Tibial artery (tissue), 4 donors: ENCODE results near the gene SMIM32.

Experiments
- DNase-seq, 2 donors: peaks; one replicate each; pipeline ENCODE4 v3.0.0-alpha.2; 2019
- H3K27ac ChIP-seq, 2 donors: fragments of 200-600 bp; sonication (generic) in 1 of 2; 1 replicate in 1 of 2; 2 replicates in 1 of 2; pipeline ENCODE4 v1.5.1; 2018 to 2019; ENCODE audit warnings: mild to moderate bottlenecking in 1 of 2
- H3K27me3 ChIP-seq, 2 donors: fragments of 200-600 bp; sonication (generic) in 1 of 2; one replicate each; pipeline versions ENCODE4 v1.5.1 to v1.6.0; 2016 to 2019
- H3K36me3 ChIP-seq, 3 donors: fragments of 200-600 bp; sonication (generic) in 2 of 3; one replicate each; pipeline ENCODE4 v1.5.1; 2016 to 2019; ENCODE audit warnings: mild to moderate bottlenecking in 2 of 3
- H3K4me1 ChIP-seq, 4 donors: fragments of 200-600 bp; sonication (generic) in 2 of 4; 1 replicate in 3 of 4; 2 replicates in 1 of 4; pipeline ENCODE4 v1.5.1; 2016 to 2019
- H3K4me3 ChIP-seq, 2 donors: fragments of 200-600 bp; sonication (generic) in 1 of 2; 1 replicate in 1 of 2; 2 replicates in 1 of 2; pipeline ENCODE4 v1.5.1; 2018 to 2019; ENCODE audit warnings: mild to moderate bottlenecking in 2 of 2
- H3K9me3 ChIP-seq, 3 donors: fragments of 200-600 bp; sonication (generic) in 1 of 3; one replicate each; pipeline ENCODE4 v1.5.1; 2016 to 2019
- CTCF ChIP-seq, 2 experiments: fragments of 200-600 bp in 1 of 2; fragments of 450-650 bp in 1 of 2; IDR thresholded peaks; one replicate each; pipeline ENCODE4 v1.5.1; 2017 to 2019; ENCODE audit warnings: antibody characterized with exemption in 2 of 2, mild to moderate bottlenecking in 1 of 2, moderate library complexity in 1 of 2
- intact Hi-C: fragments of 100-400 bp; cut with DNase I; formaldehyde crosslinking; loops from one replicate; pipeline ENCODE4 v1.15.0; 2023; ENCODE audit warnings: low total_unique reads

The SMIM32 gene

DNA sequence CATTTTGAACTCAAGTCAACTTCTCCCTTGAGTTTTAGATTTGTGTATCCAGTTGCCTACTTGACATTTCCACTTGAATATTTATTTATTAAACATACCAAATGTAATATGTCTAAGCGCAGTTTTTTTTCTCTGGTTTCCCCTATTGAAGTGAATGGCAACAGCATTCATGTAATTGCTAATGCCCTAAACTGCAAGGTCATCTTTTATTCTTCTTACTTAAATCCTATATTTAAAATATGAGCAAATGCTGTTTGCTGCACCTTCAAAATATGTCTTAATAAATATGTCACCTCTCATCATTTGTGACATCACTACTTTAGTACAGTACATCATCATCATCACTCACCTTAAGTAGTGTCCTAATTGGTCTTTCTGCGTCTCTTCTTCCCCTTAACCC is 37.9 kb downstream of the SMIM32 start:
- TF ChIP-seq CTCF (IDR thresholded peaks at IDR 0.05): no peak
- no peak overlapping the region for H3K4me3 ChIP-seq
- no peaks in the 10 kb centered on the region for H3K27me3 ChIP-seq
- peaks cover 0 to 50% (median 4%) of the 10 kb centered on the region in 4 donors for H3K4me1 ChIP-seq
- intact Hi-C loops: no loop called here
- H3K9me3 ChIP-seq: no peaks in the 10 kb centered on the region
- H3K27ac ChIP-seq: no peak overlapping the region
- no peak for DNase-seq
- peaks cover 20 to 42% (median 31%) of the 10 kb centered on the region in 3 donors for H3K36me3 ChIP-seq

- TF ChIP-seq CTCF (IDR thresholded peaks at IDR 0.05): no peak
- DNase-seq: no peak
- Histone ChIP-seq H3K36me3 (peaks cover 20 to 42% (median 31%) of the 10 kb centered on the region in 3 donors), H3K27ac (no peak overlapping the region), H3K27me3 (no peaks in the 10 kb centered on the region), H3K4me3 (no peak overlapping the region), H3K4me1 (peaks cover 0 to 45% (median 1%) of the 10 kb centered on the region in 4 donors), H3K9me3 (no peaks in the 10 kb centered on the region)
- intact Hi-C loops: no loop called here
These were observed 39.3 kb downstream of the SMIM32 start for GRCh38 chr5:136153581-136154236.

DNA sequence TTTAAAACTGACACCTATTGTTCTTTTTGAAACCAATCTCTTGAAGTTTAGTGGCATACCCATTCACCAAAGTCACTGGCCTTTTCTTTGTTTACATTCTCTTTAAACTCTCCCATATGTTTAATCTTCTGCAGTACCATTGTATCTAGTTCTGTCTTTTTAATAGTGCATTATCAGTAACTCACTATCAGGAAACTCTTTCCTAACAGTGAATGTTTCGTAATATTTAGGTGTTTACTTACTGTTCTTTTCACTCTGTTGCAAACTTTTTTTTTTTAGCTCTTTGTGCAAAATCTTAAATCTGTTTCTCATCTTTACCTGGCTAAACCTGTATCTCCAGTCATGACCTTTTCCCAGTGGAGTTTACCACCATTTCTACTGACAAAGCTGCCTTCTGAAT is 43.1 kb downstream of the SMIM32 start:
- intact Hi-C loops: no loop called here
- no peak overlapping the region for H3K4me3 ChIP-seq
- H3K36me3 ChIP-seq: peaks cover 6 to 22% (median 18%) of the 10 kb centered on the region in 3 donors
- no peak for DNase-seq
- H3K4me1 ChIP-seq: peaks cover 0 to 57% (median 3%) of the 10 kb centered on the region in 4 donors
- H3K27me3 ChIP-seq: no peaks in the 10 kb centered on the region
- H3K9me3 ChIP-seq: no peaks in the 10 kb centered on the region
- no peak overlapping the region for H3K27ac ChIP-seq
- TF ChIP-seq CTCF (IDR thresholded peaks at IDR 0.05): no peak

GRCh38 chr5:136147632-136148031 is 45.3 kb downstream of the SMIM32 start:
- Histone ChIP-seq H3K36me3 (peaks cover 0 to 4% (median 0%) of the 10 kb centered on the region in 3 donors), H3K27me3 (no peaks in the 10 kb centered on the region), H3K4me3 (no peak overlapping the region), H3K27ac (no peak overlapping the region), H3K4me1 (peaks cover 0 to 74% (median 10%) of the 10 kb centered on the region in 4 donors), H3K9me3 (no peaks in the 10 kb centered on the region)
- no peak for DNase-seq
- intact Hi-C loops: no loop called here
- TF ChIP-seq CTCF (IDR thresholded peaks at IDR 0.05): no peak

GRCh38 chr5:136146201-136146600 is 46.8 kb downstream of the SMIM32 start:
- no peak for TF ChIP-seq CTCF (IDR thresholded peaks at IDR 0.05)
- DNase-seq: no peak
- no peak overlapping the region for H3K4me3 ChIP-seq
- intact Hi-C loops: no loop called here
- H3K27me3 ChIP-seq: no peaks in the 10 kb centered on the region
- no peak overlapping the region for H3K27ac ChIP-seq
- no peaks in the 10 kb centered on the region for H3K9me3 ChIP-seq
- H3K4me1 ChIP-seq: peaks cover 0 to 86% (median 10%) of the 10 kb centered on the region in 4 donors
- no peaks in the 10 kb centered on the region for H3K36me3 ChIP-seq
